GM12878 (cell line): ENCODE results near the gene MACROD2. TPM values are rescaled to one million over a fixed set of nuclear protein-coding genes. Genes with fewer than 3 reads are reported as not detected.

ENCODE experiments used
- ATAC-seq: fragments of 200-7000 bp; cut with Tn5 transposase; 3 replicates; pipeline ENCODE4 v1.9.1; 2020; ENCODE audit warnings: mild to moderate bottlenecking, moderate library complexity
- BruUV-seq: library from RNA; stranded (reverse); fragments of 400-500 nt; replicated peaks from 2 replicates; lab custom pipeline; 2021; lab: Mats Ljungman, UMichigan
- CTCF ChIA-PET: fragments of 300-600 bp; sonication (Branson Sonifier 250); formaldehyde crosslinking; extraction: SDS; loops from one replicate; lab custom pipeline; 2021; ENCODE audit warnings: inconsistent platforms; lab: Yijun Ruan, JAX
- POLR2A ChIA-PET: fragments of 350-600 bp; formaldehyde crosslinking; extraction: SDS; loops from one replicate; lab custom pipeline; 2021; ENCODE audit warnings: inconsistent platforms; lab: Charles Lee
- RAD21 ChIA-PET: fragments of 300-600 bp; sonication (Branson Sonifier 250); formaldehyde crosslinking; loops from one replicate; lab custom pipeline; 2023; ENCODE audit warnings: antibody characterized with exemption; ENCODE audit not compliant: unreplicated experiment; lab: Charles Lee
- SMC1A ChIA-PET: fragments of 300-600 bp; sonication (Branson Sonifier 250); formaldehyde crosslinking; loops from one replicate; lab custom pipeline; 2023; ENCODE audit not compliant: unreplicated experiment, uncharacterized antibody; lab: Charles Lee
- DNase-seq: peaks from one replicate; pipeline ENCODE4 v3.0.0-alpha.2; 2011; ENCODE audit warnings: low read depth, low spot score
- FAIRE-seq: peaks from 3 replicates; lab custom pipeline; 2011; peaks lifted over from hg19 to GRCh38; lab: Jason Lieb, UNC
- H2AFZ ChIP-seq: 2 replicates; pipeline ENCODE4 v1.6.0; 2011; ENCODE audit warnings: low read depth, low read length, control low read depth; ENCODE audit not compliant: control insufficient read depth
- H3K27ac ChIP-seq: 2 replicates; pipeline ENCODE4 v1.5.1; 2011; ENCODE audit warnings: control low read depth; ENCODE audit not compliant: control insufficient read depth, insufficient read depth
- H3K27me3 ChIP-seq, 2 experiments: replicated peaks in 1 of 2; 2 replicates each; pipeline versions ENCODE4 v1.6.0 to v1.6.1; 2011; ENCODE audit warnings: low read length in 1 of 2; ENCODE audit not compliant: control insufficient read depth in 2 of 2, insufficient read depth in 2 of 2
- H3K36me3 ChIP-seq, 2 experiments: 2 replicates each; pipeline ENCODE4 v1.5.1; 2011; ENCODE audit warnings: low read length in 1 of 2; ENCODE audit not compliant: control insufficient read depth in 2 of 2, insufficient read depth in 2 of 2
- H3K4me1 ChIP-seq: 2 replicates; pipeline ENCODE4 v1.6.1; 2011; ENCODE audit warnings: mild to moderate bottlenecking, low read length, moderate library complexity, mixed read lengths; ENCODE audit not compliant: control insufficient read depth, insufficient read depth
- H3K4me2 ChIP-seq: 2 replicates; pipeline ENCODE4 v1.6.0; 2011; ENCODE audit warnings: control low read depth; ENCODE audit not compliant: control insufficient read depth, insufficient read depth
- H3K4me3 ChIP-seq: fragments of 200-600 bp; sonication (generic); 2 replicates; pipeline ENCODE4 v1.5.1; 2016
- H3K79me2 ChIP-seq: 2 replicates; pipeline ENCODE4 v1.6.0; 2011; ENCODE audit warnings: low read length; ENCODE audit not compliant: control insufficient read depth, insufficient read depth
- H3K9ac ChIP-seq: 2 replicates; pipeline ENCODE4 v1.8.0; 2011; ENCODE audit warnings: low read length, control low read depth, mixed read lengths; ENCODE audit not compliant: control insufficient read depth, insufficient read depth
- H3K9me3 ChIP-seq: replicated peaks from 3 replicates; pipeline ENCODE4 v1.5.1; 2011; ENCODE audit warnings: mild to moderate bottlenecking, low read length; ENCODE audit not compliant: control insufficient read depth, insufficient read depth
- H4K20me1 ChIP-seq: 2 replicates; pipeline ENCODE4 v1.6.0; 2011; ENCODE audit not compliant: control insufficient read depth, insufficient read depth
- GATAD2B ChIP-seq: fragments of 450-650 bp; conservative IDR thresholded peaks from 2 replicates; pipeline ENCODE4 v1.6.1; 2017; ENCODE audit warnings: low read depth, mild to moderate bottlenecking, moderate library complexity
- IRF5 ChIP-seq: fragments of 450-650 bp; IDR thresholded peaks from 2 replicates; pipeline ENCODE4 v1.6.1; 2017; ENCODE audit warnings: borderline replicate concordance
- MYC ChIP-seq: IDR thresholded peaks from 2 replicates; pipeline ENCODE4 v1.6.1; 2011; ENCODE audit warnings: mild to moderate bottlenecking, low read length, moderate library complexity, inconsistent platforms; ENCODE audit not compliant: insufficient read depth, insufficient replicate concordance, insufficient read length, severe bottlenecking
- NFIC ChIP-seq: IDR thresholded peaks from 2 replicates; pipeline ENCODE4 v1.6.1; 2012; ENCODE audit warnings: low read depth, mild to moderate bottlenecking, inconsistent platforms, low read length, moderate library complexity
- NFYA ChIP-seq: IDR thresholded peaks from 2 replicates; pipeline ENCODE4 v1.6.1; 2011; ENCODE audit warnings: low read depth, mild to moderate bottlenecking, low read length, improper control_type of control experiment, borderline replicate concordance
- NFYB ChIP-seq: IDR thresholded peaks from 2 replicates; pipeline ENCODE4 v1.6.1; 2011; ENCODE audit warnings: low read depth, mild to moderate bottlenecking, low read length, improper control_type of control experiment, moderate library complexity; ENCODE audit not compliant: insufficient read depth
- NR2F1 ChIP-seq: fragments of 450-650 bp; conservative IDR thresholded peaks from 2 replicates; pipeline ENCODE4 v1.6.1; 2017; ENCODE audit warnings: mild to moderate bottlenecking
- RBBP5 ChIP-seq: fragments of 200-600 bp; sonication (generic); conservative IDR thresholded peaks from 2 replicates; pipeline ENCODE4 v1.6.1; 2016
- SMAD5 ChIP-seq: IDR thresholded peaks from 2 replicates; pipeline ENCODE4 v1.6.1; 2016; ENCODE audit warnings: antibody characterized with exemption, low read depth
- TARDBP ChIP-seq: IDR thresholded peaks from 2 replicates; pipeline ENCODE4 v1.6.1; 2016; ENCODE audit warnings: borderline replicate concordance
- ZBED1 ChIP-seq: IDR thresholded peaks from 2 replicates; pipeline ENCODE4 v1.6.1; 2016; ENCODE audit warnings: borderline replicate concordance
- ZNF687 ChIP-seq: fragments of 450-650 bp; IDR thresholded peaks from 2 replicates; pipeline ENCODE4 v1.6.1; 2017; ENCODE audit warnings: mild to moderate bottlenecking, moderate library complexity
- WGBS: methylation state at CpG from one replicate; pipeline ENCODE4 v1.1.6; 2016; ENCODE audit warnings: low lambda C conversion rate; ENCODE audit not compliant: insufficient replicate concordance, insufficient coverage; ENCODE audit errors: missing lambda C conversion rate; 5-methylcytosine and 5-hydroxymethylcytosine counted together
- in situ Hi-C: fragments of 300-500 bp; cut with MboI; formaldehyde crosslinking; loops from 9 replicates; pipeline ENCODE4 v1.14.3; 2018; ENCODE audit warnings: mixed read lengths
- intact Hi-C: fragments of 100-400 bp; cut with micrococcal nuclease; formaldehyde crosslinking; loops from one replicate; pipeline ENCODE4 v1.14.2; 2022; ENCODE audit not compliant: unreplicated experiment
- polyA plus RNA-seq, 11 experiments: library from polyadenylated mRNA; depleted of rRNA in 4 of 11; unstranded in 6 of 11; stranded (reverse) in 5 of 11; fragments of >200 nt; fragmentation: Nextera tagmentation in 4 of 11; fragmentation: Illumina TruSeq in 1 of 11; extraction: Ambion mirVana in 4 of 11; extraction: Trizol in 1 of 11; gene quantifications; 1 replicate in 1 of 11; 2 replicates in 10 of 11; pipeline versions ENCODE4 v1.2.1 to v1.2.3, GENCODE V29; 2011 to 2016; ENCODE audit warnings: inconsistent platforms in 2 of 11, missing spikeins in 2 of 11, low read depth in 1 of 11
- total RNA-seq, 4 experiments: library from RNA; depleted of rRNA in 3 of 4; stranded (reverse); fragments of >200 nt in 3 of 4; fragmentation: Illumina TruSeq in 1 of 4; extraction: Trizol in 1 of 4; gene quantifications; 2 replicates each; pipeline versions ENCODE4 v1.2.1 to v1.2.3, GENCODE V29; 2013 to 2021

The MACROD2 gene
- total and polyA plus RNA-seq, 10 of the 15 experiments (the other 5 are each of a cell fraction or from before 2014, with no cell fraction given), result 1.1 to 21.5 (median 2.2) TPM

GRCh38 chr20:14582855-14583254 lies 587.5 kb downstream of the MACROD2 start (continued):
- TF ChIP-seq NR2F1 (no peak), SMAD5 (no peak), NFYB (no peak)

GRCh38 chr20:14583413-14583812 lies 588.1 kb downstream of the MACROD2 start:
- Histone ChIP-seq H3K9ac (no peak overlapping the region), H3K4me2 (no peak overlapping the region), H3K27ac (no peak overlapping the region), H3K9me3 (no peaks in the 10 kb centered on the region), H4K20me1 (no peaks in the 10 kb centered on the region), H3K36me3 (no peaks in the 10 kb centered on the region), H3K4me3 (no peak overlapping the region), H2AFZ (no peak overlapping the region), H3K27me3 (no peaks in the 10 kb centered on the region), H3K79me2 (no peaks in the 10 kb centered on the region), H3K4me1 (no peaks in the 10 kb centered on the region)
- FAIRE-seq, result no peak
- no TSS peak for BruUV-seq
- DNase-seq, result no peak
- CTCF ChIA-PET, result no interaction called here
- POLR2A ChIA-PET, result no interaction called here
- TF ChIP-seq MYC, result no peak
- TF ChIP-seq NFIC, result no peak
- RAD21 ChIA-PET, result no interaction called here
- intact Hi-C loops, result no loop called here
- 0% methylated on average over 1 of the region's 1 CpG for WGBS
- SMC1A ChIA-PET, result interaction anchor here (0.7 kb wide), 1 partner anchor 12 kb away, joined by 3 read pairs; no protein-coding TSS in a partner anchor
- in situ Hi-C loops, result no loop called here
- ATAC-seq, result no peak

- ATAC-seq, result no peak
- BruUV-seq, result no TSS peak
- Histone ChIP-seq H3K4me3 (no peak overlapping the region), H4K20me1 (no peaks in the 10 kb centered on the region), H3K36me3 (no peaks in the 10 kb centered on the region), H3K9ac (no peak overlapping the region), H3K27me3 (no peaks in the 10 kb centered on the region), H3K27ac (no peak overlapping the region), H3K4me1 (no peaks in the 10 kb centered on the region), H2AFZ (no peak overlapping the region), H3K4me2 (no peak overlapping the region), H3K9me3 (no peaks in the 10 kb centered on the region; the same call in 2 of the 3 replicates), H3K79me2 (no peaks in the 10 kb centered on the region)
- CTCF ChIA-PET, result no interaction called here
- no peak for DNase-seq
- in situ Hi-C loops (no loop called here), intact Hi-C loops (no loop called here)
- SMC1A ChIA-PET, result no interaction called here
- POLR2A ChIA-PET, result no interaction called here
- RAD21 ChIA-PET, result no interaction called here
- FAIRE-seq, result no peak
- 0% methylated on average over 2 of the region's 2 CpGs for WGBS
- TF ChIP-seq ZNF687 (no peak), IRF5 (no peak), TARDBP (no peak), ZBED1 (no peak), NFYA (no peak), GATAD2B (no peak), RBBP5 (no peak), MYC (no peak)
Measured at GRCh38 chr20:14589383-14589782, 594.1 kb downstream of the MACROD2 start.
